Islet of Langerhans (tissue), 1 donor: Measurements from ENCODE around the gene MGAT1.
"Not testable (repeated sequence)": the region's sequence is repeated elsewhere in the genome, so short reads cannot be mapped to it uniquely, and the experiment has no call there.

Experiments used
- FAIRE-seq: peaks from one replicate; lab custom pipeline; 2011; peaks lifted over from hg19 to GRCh38; lab: Jason Lieb, UNC

Gene MGAT1

DNA sequence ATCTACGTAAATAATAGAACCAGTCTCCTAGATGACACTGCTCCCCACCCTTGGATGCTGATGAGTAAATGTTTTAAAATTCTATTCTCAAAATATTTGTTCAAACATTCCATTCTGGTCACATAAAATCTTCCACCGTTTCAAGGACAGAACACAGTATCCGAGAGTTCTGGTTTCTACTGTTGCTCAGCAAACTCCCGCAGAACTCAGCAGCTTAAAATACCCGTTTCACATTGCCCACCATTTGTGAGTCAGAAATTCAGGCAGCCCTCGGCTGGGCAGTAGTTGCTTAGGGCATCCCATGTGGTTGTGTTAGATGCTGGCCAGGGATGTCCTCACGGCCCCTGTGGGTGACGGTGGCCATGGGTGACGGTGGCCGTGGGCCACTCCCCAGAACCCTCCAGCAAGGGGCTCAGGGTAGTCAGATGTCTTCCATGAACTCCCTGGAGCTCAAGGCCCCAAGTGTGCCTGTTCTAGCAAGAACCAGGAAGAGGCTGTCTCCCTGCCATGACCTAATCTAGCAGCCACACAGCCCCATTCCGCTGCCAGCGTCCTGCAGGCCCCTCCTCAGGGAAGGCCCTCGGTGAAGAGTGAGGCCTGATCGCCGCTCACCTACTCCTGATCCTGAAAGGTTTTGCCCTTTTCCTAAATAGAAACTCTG is 17.4 kb downstream of the MGAT1 start:
- FAIRE-seq = peak; percentile 24

GRCh38 chr5:180784497-180785097 is 18.0 kb downstream of the MGAT1 start:
- FAIRE-seq = peak; percentile 95

GRCh38 chr5:180783340-180784052 is 19.1 kb downstream of the MGAT1 start:
- no peak for FAIRE-seq

GRCh38 chr5:180782748-180783147 is 19.9 kb downstream of the MGAT1 start:
- FAIRE-seq = no peak

- FAIRE-seq = not testable (repeated sequence)
These were observed 20.7 kb downstream of the MGAT1 start for GRCh38 chr5:180781900-180782326.

DNA sequence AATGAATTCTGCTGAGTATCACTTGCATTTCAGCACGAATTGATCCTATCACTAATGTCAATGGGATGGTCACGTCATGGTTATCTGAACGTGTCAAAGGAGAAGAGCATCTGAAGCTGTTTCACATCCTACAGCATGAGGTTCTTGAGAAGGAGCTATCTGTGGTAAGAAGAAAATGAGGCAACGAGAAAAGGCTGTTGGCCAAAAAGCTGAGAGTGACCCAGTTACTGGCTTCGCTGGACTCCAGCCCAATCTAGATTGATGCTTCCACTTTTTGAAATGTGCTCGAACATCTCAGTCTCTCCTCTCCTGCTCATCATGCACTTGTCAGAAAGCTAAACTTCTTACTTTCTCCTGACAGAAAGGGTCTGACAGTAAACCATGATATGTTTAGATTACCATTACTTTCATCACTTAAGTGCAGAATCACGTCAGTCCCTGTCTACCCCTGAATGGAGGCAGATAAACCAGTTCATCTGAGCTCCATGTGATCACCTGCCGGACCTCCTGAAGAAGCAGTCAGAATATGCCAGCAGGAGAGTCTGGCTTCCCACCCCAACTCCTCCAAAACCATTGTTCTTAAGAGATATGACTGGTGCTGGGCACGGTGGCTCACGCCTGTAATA is 22.5 kb downstream of the MGAT1 start:
- no peak for FAIRE-seq

DNA sequence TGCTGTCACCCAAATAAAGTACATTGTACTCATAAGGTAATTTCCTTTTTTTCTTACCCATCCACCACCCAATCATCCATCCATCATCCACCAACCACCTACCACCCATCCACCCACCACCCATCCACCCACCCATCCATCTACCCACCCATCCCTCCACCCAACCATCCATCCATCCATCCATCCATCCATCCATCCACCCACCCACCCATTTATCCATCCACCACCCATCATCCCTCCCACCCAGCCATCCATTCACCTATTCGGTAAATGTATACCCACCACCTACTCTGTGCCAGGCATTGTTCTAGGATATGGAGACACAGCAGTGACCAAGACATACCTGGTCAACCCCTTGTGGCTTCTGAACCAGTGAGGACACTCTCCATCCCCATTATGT is 25.1 kb downstream of the MGAT1 start:
- FAIRE-seq = no peak

DNA sequence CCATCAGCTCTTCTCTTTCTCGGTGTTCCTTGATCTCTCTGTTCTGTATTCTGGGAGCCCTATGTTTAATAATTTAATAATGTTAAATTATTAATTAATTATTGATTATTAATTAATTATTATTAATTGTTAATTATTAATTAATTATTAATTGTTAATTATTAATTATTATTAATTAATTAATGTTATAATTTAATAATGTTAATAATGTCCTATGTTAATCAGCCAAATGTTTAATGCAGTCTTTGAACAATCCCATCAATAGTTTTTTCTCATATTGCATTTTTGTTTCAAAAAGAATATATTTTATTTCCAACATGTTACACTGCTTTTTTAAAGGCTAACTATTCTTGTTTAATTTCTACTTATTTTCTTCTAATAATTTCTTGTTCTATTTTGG is 26.2 kb downstream of the MGAT1 start:
- peak; percentile 92 for FAIRE-seq

GRCh38 chr5:180775624-180776023 is 27.0 kb downstream of the MGAT1 start:
- no peak for FAIRE-seq

- FAIRE-seq = no peak
These were observed 30.8 kb downstream of the MGAT1 start for GRCh38 chr5:180771839-180772238.

GRCh38 chr5:180769821-180770220 is 32.8 kb downstream of the MGAT1 start:
- FAIRE-seq = no peak

GRCh38 chr5:180755601-180756000 is 47.0 kb downstream of the MGAT1 start:
- FAIRE-seq = no peak

- no peak for FAIRE-seq
These were observed 58.4 kb downstream of the MGAT1 start for GRCh38 chr5:180744253-180744652.

DNA sequence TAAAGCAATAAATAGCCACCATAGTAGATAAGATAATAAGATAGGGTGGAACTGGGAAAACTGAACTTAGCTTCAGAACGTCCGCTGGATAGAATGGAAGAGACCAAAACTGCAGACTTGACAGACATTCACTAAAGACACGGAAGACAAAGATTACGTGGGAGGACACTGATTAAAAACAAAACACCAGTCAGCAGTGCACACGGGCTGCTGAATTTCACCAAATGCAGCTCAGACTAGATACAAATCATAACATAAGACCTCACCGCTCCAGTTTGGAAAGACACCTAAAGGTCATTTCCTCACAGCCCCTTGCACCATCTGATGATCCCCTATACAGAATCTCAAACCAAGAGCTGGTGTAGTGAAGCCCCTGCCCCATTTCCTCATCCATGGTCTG is 59.9 kb downstream of the MGAT1 start:
- no peak for FAIRE-seq

DNA sequence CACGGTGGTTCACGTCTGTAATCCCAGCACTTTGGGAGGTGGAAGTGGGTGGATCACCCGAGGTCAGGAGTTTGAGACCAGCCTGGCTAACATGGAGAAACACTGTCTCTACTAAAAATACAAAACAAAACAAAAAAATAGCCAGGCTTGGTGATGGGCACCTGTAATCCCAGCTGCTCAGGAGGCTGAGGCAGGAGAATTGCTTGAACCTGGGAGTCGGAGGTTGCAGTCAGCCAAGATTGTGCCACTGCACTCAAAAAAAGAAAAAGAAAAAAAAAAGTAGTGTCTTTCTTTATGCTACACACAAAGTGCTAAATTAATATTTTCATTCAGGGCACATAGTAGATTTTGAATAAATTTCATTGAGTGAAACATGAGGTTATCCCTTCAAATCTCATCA is 61.7 kb downstream of the MGAT1 start:
- not testable (repeated sequence) for FAIRE-seq

- no peak for FAIRE-seq
These were observed 62.6 kb downstream of the MGAT1 start, which contains the start of gene OR2Y1 for GRCh38 chr5:180739958-180740357. Gene OR2Y1, minus strand, starts transcription at chr5:180740058. Its CDS starts 0 bp downstream, at chr5:180740058.

- no peak for FAIRE-seq
These were observed 63.3 kb downstream of the MGAT1 start for GRCh38 chr5:180739271-180739670.

- no peak for FAIRE-seq
These were observed 66.1 kb downstream of the MGAT1 start for GRCh38 chr5:180736536-180736935.
